ENCODE measurements around the gene SLC7A9. TPM values are rescaled to one million over a fixed set of nuclear protein-coding genes. Genes with fewer than 3 reads are reported as not detected.
"Not testable (repeated sequence)": the region's sequence is repeated elsewhere in the genome, so short reads cannot be mapped to it uniquely, and the experiment has no call there.

Gene SLC7A9
- total RNA-seq, 2 donors from 2014 or later: not detected

GRCh38 chr19:32887572-32888215 is 18.1 kb upstream of the SLC7A9 start:
- H3K4me3 ChIP-seq: no peak overlapping the region
- intact Hi-C loops (cut with DNase I): no loop called here
- TF ChIP-seq POLR2A (IDR thresholded peaks at IDR 0.05) (no peak), CTCF (IDR thresholded peaks at IDR 0.05) (no peak)
- H3K36me3 ChIP-seq (replicated peaks in 1 of 2; ENCODE audit: insufficient read depth in 1 of 2, low read depth in 2 of 2): no peaks in the 10 kb centered on the region
- H3K27me3 ChIP-seq: no peaks in the 10 kb centered on the region
- ATAC-seq: no peak
- H3K9me3 ChIP-seq: peaks cover 0 to 5% (median 0%) of the 10 kb centered on the region in 3 donors
- 91 to 93% methylated on average over 4 of the region's 4 CpGs for WGBS, 2 donors
- H3K27ac ChIP-seq: no peak overlapping the region
- no peak for DNase-seq
- H3K4me1 ChIP-seq: no peaks in the 10 kb centered on the region

- TF ChIP-seq CTCF (IDR thresholded peaks at IDR 0.05) (no peak), POLR2A (IDR thresholded peaks at IDR 0.05) (no peak)
- no peak for DNase-seq
- WGBS, 2 donors: 89 to 90% methylated on average over 7 of the region's 7 CpGs
- no peak for ATAC-seq
- no peaks in the 10 kb centered on the region for H3K27me3 ChIP-seq
- intact Hi-C loops (cut with DNase I): no loop called here
- no peak overlapping the region for H3K27ac ChIP-seq
- no peaks in the 10 kb centered on the region for H3K9me3 ChIP-seq
- H3K4me1 ChIP-seq: no peaks in the 10 kb centered on the region
- H3K36me3 ChIP-seq (replicated peaks in 1 of 2; ENCODE audit: insufficient read depth in 1 of 2, low read depth in 2 of 2): no peaks in the 10 kb centered on the region
- no peak overlapping the region for H3K4me3 ChIP-seq
Observed at GRCh38 chr19:32886241-32886640, 16.7 kb upstream of the SLC7A9 start.

GRCh38 chr19:32885255-32885654 is 15.7 kb upstream of the SLC7A9 start:
- WGBS, 2 donors: 87 to 88% methylated on average over 5 of the region's 5 CpGs
- ATAC-seq; intact Hi-C loops (cut with DNase I): not testable (repeated sequence)

GRCh38 chr19:32881766-32882165 is 12.2 kb upstream of the SLC7A9 start:
- DNase-seq: no peak
- intact Hi-C loops (cut with DNase I): no loop called here
- WGBS, 2 donors: 80 to 90% methylated on average over 12 of the region's 12 CpGs

More at GRCh38 chr19:32885255-32885654, 15.7 kb upstream of the SLC7A9 start:
- H3K27me3 ChIP-seq; H3K4me3 ChIP-seq; H3K27ac ChIP-seq; H3K4me1 ChIP-seq; H3K9me3 ChIP-seq; H3K36me3 ChIP-seq (replicated peaks in 1 of 2; ENCODE audit: insufficient read depth in 1 of 2, low read depth in 2 of 2); DNase-seq: not testable (repeated sequence)

GRCh38 chr19:32880622-32881021 is 11.1 kb upstream of the SLC7A9 start:
- DNase-seq (no peak), ATAC-seq (no peak)
- no peaks in the 10 kb centered on the region for H3K9me3 ChIP-seq
- intact Hi-C loops (cut with DNase I): no loop called here
- 72 to 78% methylated on average over 2 of the region's 2 CpGs for WGBS, 2 donors
- TF ChIP-seq POLR2A (IDR thresholded peaks at IDR 0.05) (no peak), CTCF (IDR thresholded peaks at IDR 0.05) (no peak)
- no peaks in the 10 kb centered on the region for H3K4me1 ChIP-seq
- no peak overlapping the region for H3K27ac ChIP-seq
- no peaks in the 10 kb centered on the region for H3K36me3 ChIP-seq (replicated peaks in 1 of 2; ENCODE audit: insufficient read depth in 1 of 2, low read depth in 2 of 2)
- H3K4me3 ChIP-seq: no peak overlapping the region
- H3K27me3 ChIP-seq: no peaks in the 10 kb centered on the region

More at GRCh38 chr19:32881766-32882165, 12.2 kb upstream of the SLC7A9 start:
- H3K36me3 ChIP-seq (replicated peaks in 1 of 2; ENCODE audit: insufficient read depth in 1 of 2, low read depth in 2 of 2): no peaks in the 10 kb centered on the region
- no peaks in the 10 kb centered on the region for H3K27me3 ChIP-seq
- ATAC-seq: no peak
- no peaks in the 10 kb centered on the region for H3K4me1 ChIP-seq
- no peaks in the 10 kb centered on the region for H3K9me3 ChIP-seq
- no peak overlapping the region for H3K27ac ChIP-seq
- TF ChIP-seq POLR2A (IDR thresholded peaks at IDR 0.05): no peak
- TF ChIP-seq CTCF (IDR thresholded peaks at IDR 0.05): no peak
- H3K4me3 ChIP-seq: no peak overlapping the region
